K562 (cell line): ENCODE data around the gene NEURL2. TPM values are rescaled to one million over a fixed set of nuclear protein-coding genes. Genes with fewer than 3 reads are reported as not detected.

ENCODE experiments used
- ATAC-seq: fragments of 200-7000 bp; cut with Tn5 transposase; 3 replicates; pipeline ENCODE4 v1.9.1; 2020; ENCODE audit warnings: moderate library complexity
- BruUV-seq: library from RNA; stranded (reverse); fragments of 400-500 nt; replicated peaks from 2 replicates; lab custom pipeline; 2021; lab: Mats Ljungman, UMichigan
- CTCF ChIA-PET: fragments of 300-600 bp; formaldehyde crosslinking; extraction: SDS; loops from one replicate; lab custom pipeline; 2021; ENCODE audit warnings: low intra/inter-chr PET ratio; lab: Yijun Ruan, JAX
- POLR2A ChIA-PET: fragments of 300-600, 350-650 bp; sonication (Branson Sonifier 250); formaldehyde crosslinking; extraction: SDS; loops from one replicate; lab custom pipeline; 2021; ENCODE audit warnings: antibody characterized with exemption, inconsistent platforms; lab: Yijun Ruan, JAX
- DNase-seq, 4 experiments: peaks; one replicate each; pipeline versions ENCODE4 v3.0.0 to v3.0.0-alpha.2; 2011 to 2018; ENCODE audit warnings: low spot score in 3 of 4, mixed read lengths in 3 of 4; ENCODE audit errors: extremely low read depth in 1 of 4
- FAIRE-seq: peaks from 2 replicates; lab custom pipeline; 2011; peaks lifted over from hg19 to GRCh38; lab: Jason Lieb, UNC
- H2AFZ ChIP-seq: 2 replicates; pipeline ENCODE4 v1.6.0; 2011; ENCODE audit warnings: low read depth, low read length, control low read depth, inconsistent platforms
- H3K27ac ChIP-seq: fragments of 200-600 bp; 3 replicates; pipeline ENCODE4 v1.8.0; 2011; ENCODE audit warnings: low read depth, mild to moderate bottlenecking, control low read depth, inconsistent platforms, low read length, moderate library complexity, mixed read lengths; ENCODE audit errors: extremely low read depth
- H3K27me3 ChIP-seq, 2 experiments: fragments of 300-600 bp in 1 of 2; 2 replicates in 1 of 2; 3 replicates in 1 of 2; pipeline versions ENCODE4 v1.6.0 to v1.8.0; 2011; ENCODE audit warnings: inconsistent platforms in 2 of 2, low read length in 2 of 2, mild to moderate bottlenecking in 1 of 2, mixed read lengths in 1 of 2, moderate library complexity in 1 of 2; ENCODE audit not compliant: control insufficient read depth in 2 of 2, insufficient read depth in 2 of 2
- H3K36me3 ChIP-seq: fragments of 300-600 bp; 3 replicates; pipeline ENCODE4 v1.8.0; 2011; ENCODE audit warnings: mild to moderate bottlenecking, low read length, inconsistent platforms; ENCODE audit not compliant: control insufficient read depth, insufficient read depth
- H3K4me1 ChIP-seq, 2 experiments: fragments of 200-600 bp in 1 of 2; replicated peaks in 1 of 2; 2 replicates in 1 of 2; 3 replicates in 1 of 2; pipeline versions ENCODE4 v1.5.1 to v1.8.0; 2011; ENCODE audit warnings: inconsistent platforms in 2 of 2, low read length in 2 of 2, mild to moderate bottlenecking in 1 of 2, mixed read lengths in 1 of 2, moderate library complexity in 1 of 2; ENCODE audit not compliant: control insufficient read depth in 2 of 2, insufficient read depth in 2 of 2
- H3K4me2 ChIP-seq: 2 replicates; pipeline ENCODE4 v1.6.1; 2011; ENCODE audit warnings: low read length, control low read depth, inconsistent platforms, mixed read lengths; ENCODE audit not compliant: insufficient read depth
- H3K4me3 ChIP-seq: fragments of 200-600 bp; sonication (generic), shearing (Covaris generic); 2 replicates; pipeline ENCODE4 v1.5.1; 2016; ENCODE audit warnings: control low read depth, inconsistent platforms
- H3K79me2 ChIP-seq: fragments of 200-600 bp; 3 replicates; pipeline ENCODE4 v1.8.0; 2011; ENCODE audit warnings: low read length, inconsistent platforms; ENCODE audit not compliant: control insufficient read depth, insufficient read depth
- H3K9ac ChIP-seq, 2 experiments: 2 replicates each; pipeline versions ENCODE4 v1.6.0 to v1.6.1; 2011; ENCODE audit warnings: low read depth in 2 of 2, low read length in 2 of 2, control low read depth in 1 of 2, inconsistent platforms in 1 of 2, mild to moderate bottlenecking in 1 of 2, mixed read lengths in 1 of 2; ENCODE audit not compliant: insufficient read depth in 1 of 2
- H3K9me1 ChIP-seq: one replicate; pipeline ENCODE4 v1.6.0; 2011; ENCODE audit warnings: inconsistent platforms, mild to moderate bottlenecking, low read length, moderate library complexity; ENCODE audit not compliant: control insufficient read depth, insufficient read depth
- H3K9me3 ChIP-seq: replicated peaks from 2 replicates; pipeline ENCODE4 v1.5.1; 2011; ENCODE audit warnings: low read depth, low read length, inconsistent platforms; ENCODE audit not compliant: control insufficient read depth, insufficient read depth
- H4K20me1 ChIP-seq: replicated peaks from 2 replicates; pipeline ENCODE4 v1.6.1; 2011; ENCODE audit warnings: low read length, inconsistent platforms, mixed read lengths; ENCODE audit not compliant: control insufficient read depth, insufficient read depth
- JUN ChIP-seq, 2 experiments: sonication (generic) in 1 of 2; formaldehyde crosslinking in 1 of 2; IDR thresholded peaks; 2 replicates each; pipeline versions ENCODE4 v1.6.1 to v1.8.0; 2012 to 2022; ENCODE audit warnings: borderline replicate concordance in 2 of 2, mild to moderate bottlenecking in 2 of 2, improper control_type of control experiment in 1 of 2, low read depth in 1 of 2, low read length in 1 of 2, missing genetic modification reagents in 1 of 2
- MCM3 ChIP-seq: fragments of 450-650 bp; IDR thresholded peaks from 2 replicates; pipeline ENCODE4 v1.6.1; 2016
- MYC ChIP-seq, 2 experiments: fragments of 250-450 bp in 1 of 2; sonication (Bioruptor Pico) in 1 of 2; IDR thresholded peaks; 2 replicates each; pipeline versions ENCODE4 v1.5.1 to v1.6.1; 2012 to 2021; ENCODE audit warnings: low read depth in 2 of 2, borderline replicate concordance in 1 of 2, improper control_type of control experiment in 1 of 2, low read length in 1 of 2, mild to moderate bottlenecking in 1 of 2, moderate library complexity in 1 of 2
- NFATC3 ChIP-seq: fragments of 450-650 bp; IDR thresholded peaks from 2 replicates; pipeline ENCODE4 v1.6.1; 2017; ENCODE audit warnings: mild to moderate bottlenecking
- NR2C1 ChIP-seq, 2 experiments: fragments of 450-650 bp; IDR thresholded peaks; 2 replicates each; pipeline ENCODE4 v1.6.1; 2017; ENCODE audit warnings: mild to moderate bottlenecking in 2 of 2, antibody characterized with exemption in 1 of 2, inconsistent platforms in 1 of 2, missing compliant biosample characterization in 1 of 2, missing genetic modification characterization in 1 of 2
- PRPF4 ChIP-seq: fragments of 200-400 bp; formaldehyde crosslinking; IDR thresholded peaks from one replicate; pipeline ENCODE4 v1.6.1; 2017; ENCODE audit warnings: low read length, low read depth, mild to moderate bottlenecking; ENCODE audit not compliant: insufficient read depth, poor library complexity, severe bottlenecking
- SNRNP70 ChIP-seq: fragments of 200-400 bp; formaldehyde crosslinking; optimal IDR thresholded peaks from 2 replicates; pipeline ENCODE3; 2017; ENCODE audit warnings: low read depth, low read length
- TAF1 ChIP-seq: IDR thresholded peaks from 2 replicates; pipeline ENCODE4 v1.6.1; 2011; ENCODE audit warnings: mild to moderate bottlenecking, low read length, moderate library complexity; ENCODE audit not compliant: insufficient read depth, control insufficient read depth, severe bottlenecking; ENCODE audit errors: extremely low read depth
- TAF9B ChIP-seq: fragments of 450-650 bp; IDR thresholded peaks from 2 replicates; pipeline ENCODE4 v1.6.1; 2018; ENCODE audit warnings: mild to moderate bottlenecking; ENCODE audit not compliant: partially characterized antibody
- TARDBP ChIP-seq: fragments of 450-650 bp; IDR thresholded peaks from 2 replicates; pipeline ENCODE4 v1.6.1; 2016
- TCF7 ChIP-seq: sonication (generic); IDR thresholded peaks from 2 replicates; pipeline ENCODE4 v1.6.1; 2016; ENCODE audit warnings: antibody characterized with exemption, borderline replicate concordance
- ZNF124 ChIP-seq: sonication (generic); formaldehyde crosslinking; IDR thresholded peaks from 2 replicates; pipeline ENCODE4 v1.8.1; 2022; ENCODE audit warnings: missing genetic modification reagents
- ZNF561 ChIP-seq: fragments of 450-650 bp; formaldehyde crosslinking; conservative IDR thresholded peaks from 2 replicates; pipeline ENCODE4 v1.4.0; 2020; ENCODE audit warnings: mild to moderate bottlenecking, moderate library complexity
- WGBS: fragments of 100-300 bp; shearing (Covaris generic); methylation state at CpG from one replicate; pipeline ENCODE4 v1.1.6; 2016; ENCODE audit warnings: low coverage, mixed read lengths; ENCODE audit not compliant: insufficient coverage; ENCODE audit errors: missing lambda C conversion rate; 5-methylcytosine and 5-hydroxymethylcytosine counted together
- in situ Hi-C: fragments of 300-500 bp; cut with MboI; formaldehyde crosslinking; loops from 4 replicates; pipeline ENCODE4 v1.15.0; 2018; ENCODE audit warnings: inconsistent platforms, mixed read lengths
- intact Hi-C: fragments of 100-400 bp; cut with micrococcal nuclease; formaldehyde crosslinking; loops from 2 replicates; pipeline ENCODE4 v1.14.2; 2022
- polyA plus RNA-seq, 8 experiments: library from polyadenylated mRNA; depleted of rRNA in 4 of 8; stranded (reverse) in 5 of 8; unstranded in 3 of 8; fragments of >200 nt; fragmentation: Nextera tagmentation in 2 of 8; fragmentation: Illumina TruSeq in 1 of 8; extraction: Ambion mirVana in 2 of 8; extraction: Trizol in 1 of 8; gene quantifications; 2 replicates each; pipeline versions ENCODE4 v1.2.1 to v1.2.3, GENCODE V29; 2011 to 2014; ENCODE audit warnings: inconsistent platforms in 1 of 8, missing spikeins in 1 of 8
- total RNA-seq, 7 experiments: library from RNA; depleted of rRNA in 6 of 7; stranded (reverse); fragments of >200 nt in 6 of 7; fragmentation: Illumina TruSeq in 2 of 7; extraction: Trizol in 2 of 7; gene quantifications; 2 replicates each; pipeline versions ENCODE4 v1.2.1 to v1.2.3, GENCODE V29; 2011 to 2021; ENCODE audit warnings: low replicate concordance in 1 of 7
- TF ChIP-seq, protein P1 (sequence below): fragments of 250-450 bp; sonication (Bioruptor Pico); IDR thresholded peaks from 2 replicates; pipeline ENCODE4 v1.8.0; 2021; ENCODE audit warnings: moderate library complexity, mild to moderate bottlenecking, inconsistent platforms
- TF ChIP-seq, protein P2 (sequence below): sonication (generic); formaldehyde crosslinking; IDR thresholded peaks from 2 replicates; pipeline ENCODE4 v1.9.0; 2022; ENCODE audit warnings: mild to moderate bottlenecking, missing genetic modification reagents
- TF ChIP-seq, protein P3 (sequence below): sonication (generic); formaldehyde crosslinking; IDR thresholded peaks from 2 replicates; pipeline ENCODE4 v1.8.1; 2023; ENCODE audit warnings: mild to moderate bottlenecking, missing genetic modification reagents, moderate library complexity

NEURL2 gene
- total and polyA plus RNA-seq, 9 of the 15 experiments (the other 6 are each of a cell fraction or from before 2014, with no cell fraction given), result 0.22 to 1.9 (median 0.50) TPM; not detected in 1

DNA sequence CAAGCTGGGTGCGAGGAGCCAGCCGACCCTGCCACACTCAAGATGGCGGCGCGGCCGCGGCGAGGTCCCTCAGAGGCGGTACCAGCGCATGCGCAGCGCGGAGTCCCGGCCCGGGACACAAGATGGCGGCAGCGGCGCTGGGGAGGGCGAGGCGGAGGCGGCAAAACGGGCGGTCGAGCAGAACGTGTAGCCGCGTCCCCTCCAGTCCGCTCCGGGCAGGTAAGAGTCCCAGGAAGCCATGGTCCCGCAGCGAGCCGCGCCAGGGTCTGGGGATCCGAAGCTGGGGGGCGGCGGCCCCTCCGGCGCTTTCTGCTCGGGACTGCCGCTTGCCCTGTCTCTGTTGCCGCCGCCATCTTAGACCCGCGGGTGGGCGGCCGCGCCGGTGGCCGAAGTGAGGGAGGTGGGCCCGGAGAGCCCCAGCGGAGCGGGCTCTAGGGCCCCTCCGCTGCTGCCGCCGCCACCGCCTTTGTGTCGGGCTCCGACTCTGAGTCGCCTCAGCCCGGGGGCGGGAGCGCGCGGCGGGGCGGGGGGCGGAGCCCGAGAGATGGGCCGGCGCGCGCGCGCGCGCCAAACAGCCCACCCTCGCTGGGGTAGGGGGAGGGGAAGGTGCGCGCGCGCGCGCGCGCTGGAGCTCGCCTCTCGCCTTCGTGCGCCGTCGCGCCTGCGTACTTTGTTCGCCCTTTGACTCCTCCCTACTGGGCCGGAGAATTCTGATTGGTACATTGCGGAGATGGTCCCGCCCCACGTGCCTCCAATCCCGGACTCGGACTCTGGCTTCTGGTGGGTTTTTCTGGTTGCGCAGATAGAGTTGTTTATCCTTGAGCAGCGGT, 43.8 kb upstream of the NEURL2 start, which contains the start of gene PCIF1:
PCIF1 (plus strand) TSS at position 98 of the 830 bp plus-strand sequence. CDS start 4,317 bp downstream, outside the sequence.
- intact Hi-C loops, result loop anchor here (2.0 to 10.0 kb wide), 2 partner anchors 78 to 140 kb away; partner anchors contain the start of genes ACOT8, DNTTIP1, WFDC3 and ZSWIM3
- FAIRE-seq (peak; percentile 99), ATAC-seq (peak; percentile 90), DNase-seq (peak; percentile 97 to 99 (median 98))
- CTCF ChIA-PET, result no interaction called here
- Histone ChIP-seq H2AFZ (peak within 1 kb of the TSS; percentile 89), H3K4me2 (peak within 1 kb of the TSS; percentile 90), H3K9ac (peak within 1 kb of the TSS; percentile 100), H3K27ac (peak within 1 kb of the TSS; percentile 100), H3K4me3 (peak within 1 kb of the TSS; percentile 99), H3K4me1 (peaks cover 12 to 28% of the 10 kb centered on the region in 2 experiments; a peak in 4 of 5 replicates), H3K9me3 (no peaks in the 10 kb centered on the region), H4K20me1 (peaks cover 27% of the 10 kb centered on the region), H3K79me2 (peaks cover 21% of the 10 kb centered on the region), H3K36me3 (peaks cover 28% of the 10 kb centered on the region), H3K9me1 (no peaks in the 10 kb centered on the region), H3K27me3 (no peaks in the 10 kb centered on the region)
- POLR2A ChIA-PET, result interaction anchor here (0.5 to 4.9 kb wide), 30 partner anchors 10 to 572 kb away, joined by 3 to 91 read pairs (median 4); partner anchors contain the start of genes CTSA, DNTTIP1, NEURL2 and SYS1
- in situ Hi-C loops, result no loop called here
- WGBS, result under 1% methylated on average over 57 of the region's 102 CpGs
- no TSS peak for BruUV-seq
- TF ChIP-seq ZNF124 (CRISPR knock-in tag) (no peak), TARDBP (no peak; the same call in 1 of the 2 replicates), SNRNP70 (no peak), ZNF561 (no peak), MYC (IDR thresholded peaks at IDR 0.05; ENCODE audit: low read depth, low read length) (peak; percentile 64; the same call in 1 of the 2 replicates), MYC (CRISPR knock-in tag; IDR thresholded peaks at IDR 0.05; ENCODE audit: borderline replicate concordance, low read depth) (peak; percentile 57; the same call in 1 of the 2 replicates), NR2C1 (IDR thresholded peaks at IDR 0.05) (peak; percentile 62), NR2C1 (tag; IDR thresholded peaks at IDR 0.05) (peak; percentile 68), TAF1 (peak; percentile 99), PRPF4 (peak; percentile 73), TCF7 (peak; percentile 42; the same call in 1 of the 2 replicates), MCM3 (no peak), JUN (IDR thresholded peaks at IDR 0.05; ENCODE audit: borderline replicate concordance, low read depth, low read length) (no peak; the same call in 1 of the 2 replicates), JUN (CRISPR knock-in tag; IDR thresholded peaks at IDR 0.05; ENCODE audit: borderline replicate concordance) (0 out of 2 replicates have a peak, but pooled peaks have one; percentile 48), NFATC3 (no peak), TAF9B (peak; percentile 100)
- TF ChIP-seq, protein P1, sequence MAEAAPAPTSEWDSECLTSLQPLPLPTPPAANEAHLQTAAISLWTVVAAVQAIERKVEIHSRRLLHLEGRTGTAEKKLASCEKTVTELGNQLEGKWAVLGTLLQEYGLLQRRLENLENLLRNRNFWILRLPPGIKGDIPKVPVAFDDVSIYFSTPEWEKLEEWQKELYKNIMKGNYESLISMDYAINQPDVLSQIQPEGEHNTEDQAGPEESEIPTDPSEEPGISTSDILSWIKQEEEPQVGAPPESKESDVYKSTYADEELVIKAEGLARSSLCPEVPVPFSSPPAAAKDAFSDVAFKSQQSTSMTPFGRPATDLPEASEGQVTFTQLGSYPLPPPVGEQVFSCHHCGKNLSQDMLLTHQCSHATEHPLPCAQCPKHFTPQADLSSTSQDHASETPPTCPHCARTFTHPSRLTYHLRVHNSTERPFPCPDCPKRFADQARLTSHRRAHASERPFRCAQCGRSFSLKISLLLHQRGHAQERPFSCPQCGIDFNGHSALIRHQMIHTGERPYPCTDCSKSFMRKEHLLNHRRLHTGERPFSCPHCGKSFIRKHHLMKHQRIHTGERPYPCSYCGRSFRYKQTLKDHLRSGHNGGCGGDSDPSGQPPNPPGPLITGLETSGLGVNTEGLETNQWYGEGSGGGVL (CRISPR knock-in tag), result no peak
- TF ChIP-seq, protein P2, sequence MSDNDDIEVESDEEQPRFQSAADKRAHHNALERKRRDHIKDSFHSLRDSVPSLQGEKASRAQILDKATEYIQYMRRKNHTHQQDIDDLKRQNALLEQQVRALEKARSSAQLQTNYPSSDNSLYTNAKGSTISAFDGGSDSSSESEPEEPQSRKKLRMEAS, result peak; percentile 43
- TF ChIP-seq, protein P3, sequence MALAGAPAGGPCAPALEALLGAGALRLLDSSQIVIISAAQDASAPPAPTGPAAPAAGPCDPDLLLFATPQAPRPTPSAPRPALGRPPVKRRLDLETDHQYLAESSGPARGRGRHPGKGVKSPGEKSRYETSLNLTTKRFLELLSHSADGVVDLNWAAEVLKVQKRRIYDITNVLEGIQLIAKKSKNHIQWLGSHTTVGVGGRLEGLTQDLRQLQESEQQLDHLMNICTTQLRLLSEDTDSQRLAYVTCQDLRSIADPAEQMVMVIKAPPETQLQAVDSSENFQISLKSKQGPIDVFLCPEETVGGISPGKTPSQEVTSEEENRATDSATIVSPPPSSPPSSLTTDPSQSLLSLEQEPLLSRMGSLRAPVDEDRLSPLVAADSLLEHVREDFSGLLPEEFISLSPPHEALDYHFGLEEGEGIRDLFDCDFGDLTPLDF, result 0 out of 2 replicates have a peak, but pooled peaks have one; percentile 47
